HCT116 (cell line): ENCODE data around the gene PSMB4. TPM values are rescaled to one million over a fixed set of nuclear protein-coding genes. Genes with fewer than 3 reads are reported as not detected.

Experiments used
- ATAC-seq: fragments of 200-7000 bp; cut with Tn5 transposase; 2 replicates; pipeline ENCODE4 v1.9.1; 2020; ENCODE audit warnings: mild to moderate bottlenecking, moderate library complexity
- BruUV-seq: library from RNA; stranded (reverse); fragments of 400-500 nt; replicated peaks from 2 replicates; lab custom pipeline; 2021; lab: Mats Ljungman, UMichigan
- CTCF ChIA-PET: fragments of 300-600 bp; sonication (Branson Sonifier 250); formaldehyde crosslinking; loops from one replicate; lab custom pipeline; 2021; ENCODE audit warnings: antibody characterized with exemption; lab: Charles Lee
- POLR2A ChIA-PET: fragments of 300-600, 350-600 bp; sonication (Branson Sonifier 250); formaldehyde crosslinking; loops from one replicate; lab custom pipeline; 2021; ENCODE audit warnings: antibody characterized with exemption; lab: Charles Lee
- RAD21 ChIA-PET, 2 experiments: fragments of 300-600 bp; sonication (Branson Sonifier 250); formaldehyde crosslinking; loops; one replicate each; lab custom pipeline; 2023; ENCODE audit warnings: low total read pairs in 2 of 2; ENCODE audit not compliant: uncharacterized antibody in 2 of 2, unreplicated experiment in 2 of 2, low non-redundant PET in 1 of 2; lab: Charles Lee
- DNase-seq: peaks from one replicate; pipeline ENCODE4 v3.0.0-alpha.2; 2010; ENCODE audit warnings: low read depth, low spot score
- H2AFZ ChIP-seq: fragments of 200-600 bp; shearing (Covaris generic), sonication (generic); 2 replicates; pipeline ENCODE4 v1.6.1; 2017; ENCODE audit warnings: low read depth, mixed run types, mixed read lengths, antibody characterized with exemption, low read length; ENCODE audit not compliant: poor library complexity, severe bottlenecking
- H3K27ac ChIP-seq: 2 replicates; pipeline ENCODE4 v1.5.1; 2012; ENCODE audit warnings: low read depth, low read length
- H3K27me3 ChIP-seq: fragments of 200-600 bp; sonication (generic); 2 replicates; pipeline ENCODE4 v1.6.1; 2016; ENCODE audit warnings: mixed run types, low read length, mixed read lengths; ENCODE audit not compliant: insufficient read depth
- H3K36me3 ChIP-seq, 2 experiments: fragments of 200-500 bp in 1 of 2; fragments of 200-600 bp in 1 of 2; sonication (Bioruptor generic) in 1 of 2; sonication (generic) in 1 of 2; 2 replicates each; pipeline versions ENCODE4 v1.5.1 to v1.6.1; 2014 to 2016; ENCODE audit warnings: low read length in 2 of 2, inconsistent platforms in 1 of 2, mixed read lengths in 1 of 2, mixed run types in 1 of 2; ENCODE audit not compliant: insufficient read depth in 2 of 2, control insufficient read depth in 1 of 2
- H3K4me1 ChIP-seq, 2 experiments: fragments of 200-600 bp in 1 of 2; sonication (generic) in 1 of 2; 2 replicates each; pipeline versions ENCODE4 v1.5.1 to v1.6.1; 2012 to 2017; ENCODE audit warnings: low read length in 2 of 2, inconsistent platforms in 1 of 2, mild to moderate bottlenecking in 1 of 2, mixed read lengths in 1 of 2, mixed run types in 1 of 2, moderate library complexity in 1 of 2; ENCODE audit not compliant: insufficient read depth in 2 of 2, control insufficient read depth in 1 of 2
- H3K4me2 ChIP-seq: fragments of 200-600 bp; sonication (generic); 2 replicates; pipeline ENCODE4 v1.6.1; 2017; ENCODE audit warnings: mixed run types, low read length, mixed read lengths
- H3K4me3 ChIP-seq, 2 experiments: fragments of 200-600 bp in 1 of 2; sonication (generic) in 1 of 2; replicated peaks in 1 of 2; 2 replicates each; pipeline ENCODE4 v1.5.1; 2011 to 2016; ENCODE audit warnings: low read length in 2 of 2, control low read depth in 1 of 2, low read depth in 1 of 2, mild to moderate bottlenecking in 1 of 2, mixed read lengths in 1 of 2, mixed run types in 1 of 2
- H3K79me2 ChIP-seq: fragments of 200-600 bp; sonication (generic); 2 replicates; pipeline ENCODE4 v1.6.1; 2017; ENCODE audit warnings: mild to moderate bottlenecking, mixed run types, low read length, moderate library complexity, mixed read lengths; ENCODE audit not compliant: insufficient read depth
- H3K9ac ChIP-seq: fragments of 200-600 bp; sonication (generic); 2 replicates; pipeline ENCODE4 v1.6.1; 2016; ENCODE audit warnings: low read length, mixed read lengths
- H3K9me2 ChIP-seq: fragments of 200-600 bp; sonication (generic), shearing (Covaris generic); 2 replicates; pipeline ENCODE4 v1.6.1; 2017; ENCODE audit warnings: mixed run types, mild to moderate bottlenecking, moderate library complexity; ENCODE audit not compliant: insufficient read depth
- H3K9me3 ChIP-seq, 2 experiments: fragments of 200-500 bp in 1 of 2; fragments of 200-600 bp in 1 of 2; sonication (Bioruptor generic) in 1 of 2; sonication (generic) in 1 of 2; 2 replicates each; pipeline ENCODE4 v1.6.1; 2014 to 2017; ENCODE audit warnings: low read length in 2 of 2, mixed read lengths in 2 of 2, inconsistent platforms in 1 of 2, low read depth in 1 of 2, mild to moderate bottlenecking in 1 of 2, mixed run types in 1 of 2, moderate library complexity in 1 of 2; ENCODE audit not compliant: control insufficient read depth in 1 of 2, insufficient read depth in 1 of 2
- H4K20me1 ChIP-seq: fragments of 200-600 bp; sonication (generic), shearing (Covaris generic); 2 replicates; pipeline ENCODE4 v1.6.1; 2017; ENCODE audit warnings: mixed run types, mild to moderate bottlenecking, moderate library complexity; ENCODE audit not compliant: insufficient read depth
- EGR1 ChIP-seq: IDR thresholded peaks from 2 replicates; pipeline ENCODE4 v1.6.1; 2012; ENCODE audit warnings: low read depth
- ELF1 ChIP-seq: IDR thresholded peaks from 2 replicates; pipeline ENCODE4 v1.6.1; 2012; ENCODE audit warnings: low read depth, borderline replicate concordance
- EZH2 ChIP-seq: fragments of 200-600 bp; sonication (generic); IDR thresholded peaks from 2 replicates; pipeline ENCODE4 v1.6.1; 2017; ENCODE audit warnings: antibody characterized with exemption, mixed run types
- FOSL1 ChIP-seq: IDR thresholded peaks from 2 replicates; pipeline ENCODE4 v1.6.1; 2012; ENCODE audit warnings: low read depth
- JUND ChIP-seq: IDR thresholded peaks from 2 replicates; pipeline ENCODE4 v1.6.1; 2012
- POLR2A ChIP-seq: IDR thresholded peaks from 2 replicates; pipeline ENCODE4 v1.7.0; 2011; ENCODE audit warnings: borderline replicate concordance; ENCODE audit not compliant: insufficient read depth, insufficient read length; ENCODE audit errors: extremely low read depth
- POLR2AphosphoS5 ChIP-seq: IDR thresholded peaks from 2 replicates; pipeline ENCODE4 v1.6.1; 2011; ENCODE audit warnings: mild to moderate bottlenecking, low read depth, low read length, moderate library complexity
- RAD21 ChIP-seq: IDR thresholded peaks from 2 replicates; pipeline ENCODE4 v1.6.1; 2012; ENCODE audit warnings: low read depth, mild to moderate bottlenecking
- SIN3A ChIP-seq: IDR thresholded peaks from 2 replicates; pipeline ENCODE4 v1.6.1; 2012; ENCODE audit warnings: low read depth
- SP1 ChIP-seq: IDR thresholded peaks from 2 replicates; pipeline ENCODE4 v1.6.1; 2012; ENCODE audit warnings: low read depth
- SRF ChIP-seq: IDR thresholded peaks from 2 replicates; pipeline ENCODE4 v1.6.1; 2012; ENCODE audit warnings: low read depth
- TCF7L2 ChIP-seq: IDR thresholded peaks from 2 replicates; pipeline ENCODE4 v1.7.0; 2011; ENCODE audit warnings: borderline replicate concordance, inconsistent platforms; ENCODE audit not compliant: insufficient read depth, insufficient read length; ENCODE audit errors: extremely low read depth
- ZFX ChIP-seq: fragments of 450-650 bp; IDR thresholded peaks from 2 replicates; pipeline ENCODE4 v1.6.1; 2017
- ZNF274 ChIP-seq: fragments of 200-500 bp; sonication (Bioruptor generic); IDR thresholded peaks from 2 replicates; pipeline ENCODE4 v1.6.1; 2014; ENCODE audit warnings: mild to moderate bottlenecking, low read depth, low read length, inconsistent platforms
- intact Hi-C: fragments of 100-400 bp; cut with micrococcal nuclease; formaldehyde crosslinking; loops from 2 replicates; pipeline ENCODE4 v1.10.0; 2022
- total RNA-seq: library from RNA; stranded (reverse); gene quantifications from one replicate; pipeline ENCODE4 v1.2.1, GENCODE V29; 2021; ENCODE audit not compliant: unreplicated experiment
- TF ChIP-seq, protein P1 (sequence below): IDR thresholded peaks from 2 replicates; pipeline ENCODE4 v1.6.1; 2012
- TF ChIP-seq, protein P2 (sequence below): IDR thresholded peaks from 2 replicates; pipeline ENCODE4 v1.6.1; 2012; ENCODE audit warnings: low read depth

Gene PSMB4
- total RNA-seq, 1 experiment from 2014 or later: 341 TPM

DNA sequence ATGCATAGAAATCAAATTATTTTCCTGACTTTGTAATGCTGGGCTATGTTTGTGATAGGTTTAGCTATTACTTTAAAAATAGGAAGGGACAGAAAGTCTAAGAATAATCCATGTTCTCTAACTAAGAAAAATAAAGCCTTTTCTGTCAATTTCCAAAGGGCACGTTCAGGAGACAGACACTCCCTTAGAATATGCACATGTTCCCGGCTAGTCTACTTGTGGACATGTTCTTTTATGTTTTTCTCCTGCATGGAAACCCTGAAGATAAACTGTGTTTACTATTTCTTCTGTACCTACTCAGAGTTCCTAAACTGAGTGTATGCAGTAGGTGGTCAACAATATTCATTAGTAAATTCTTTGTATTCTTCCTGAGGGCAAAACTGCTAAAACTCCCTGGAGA is 12.5 kb downstream of the PSMB4 start:
- Histone ChIP-seq H4K20me1 (no peaks in the 10 kb centered on the region), H3K27ac (no peak overlapping the region), H2AFZ (no peak overlapping the region), H3K9ac (no peak overlapping the region), H3K4me2 (no peak overlapping the region), H3K36me3 (peaks cover 25 to 59% of the 10 kb centered on the region in 2 experiments), H3K9me2 (no peaks in the 10 kb centered on the region), H3K27me3 (no peaks in the 10 kb centered on the region), H3K9me3 (no peaks in the 10 kb centered on the region), H3K4me1 (no peaks in the 10 kb centered on the region), H3K4me3 (no peak overlapping the region), H3K79me2 (no peaks in the 10 kb centered on the region)
- POLR2A ChIA-PET: no interaction called here
- intact Hi-C loops: no loop called here
- RAD21 ChIA-PET: no interaction called here
- BruUV-seq: no TSS peak
- ATAC-seq: no peak
- DNase-seq: no peak
- TF ChIP-seq POLR2A: no peak
- no peak for TF ChIP-seq ELF1
- TF ChIP-seq ZFX: no peak
- TF ChIP-seq EGR1: no peak
- no peak for TF ChIP-seq RAD21
- TF ChIP-seq SIN3A: no peak
- no peak for TF ChIP-seq SP1
- TF ChIP-seq JUND: no peak
- TF ChIP-seq EZH2: no peak
- TF ChIP-seq ZNF274: no peak
- TF ChIP-seq FOSL1: no peak
- TF ChIP-seq POLR2AphosphoS5: no peak
- no peak for TF ChIP-seq SRF
- TF ChIP-seq, protein P1, sequence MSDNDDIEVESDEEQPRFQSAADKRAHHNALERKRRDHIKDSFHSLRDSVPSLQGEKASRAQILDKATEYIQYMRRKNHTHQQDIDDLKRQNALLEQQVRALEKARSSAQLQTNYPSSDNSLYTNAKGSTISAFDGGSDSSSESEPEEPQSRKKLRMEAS: no peak
- no peak for TF ChIP-seq TCF7L2
- TF ChIP-seq, protein P2, sequence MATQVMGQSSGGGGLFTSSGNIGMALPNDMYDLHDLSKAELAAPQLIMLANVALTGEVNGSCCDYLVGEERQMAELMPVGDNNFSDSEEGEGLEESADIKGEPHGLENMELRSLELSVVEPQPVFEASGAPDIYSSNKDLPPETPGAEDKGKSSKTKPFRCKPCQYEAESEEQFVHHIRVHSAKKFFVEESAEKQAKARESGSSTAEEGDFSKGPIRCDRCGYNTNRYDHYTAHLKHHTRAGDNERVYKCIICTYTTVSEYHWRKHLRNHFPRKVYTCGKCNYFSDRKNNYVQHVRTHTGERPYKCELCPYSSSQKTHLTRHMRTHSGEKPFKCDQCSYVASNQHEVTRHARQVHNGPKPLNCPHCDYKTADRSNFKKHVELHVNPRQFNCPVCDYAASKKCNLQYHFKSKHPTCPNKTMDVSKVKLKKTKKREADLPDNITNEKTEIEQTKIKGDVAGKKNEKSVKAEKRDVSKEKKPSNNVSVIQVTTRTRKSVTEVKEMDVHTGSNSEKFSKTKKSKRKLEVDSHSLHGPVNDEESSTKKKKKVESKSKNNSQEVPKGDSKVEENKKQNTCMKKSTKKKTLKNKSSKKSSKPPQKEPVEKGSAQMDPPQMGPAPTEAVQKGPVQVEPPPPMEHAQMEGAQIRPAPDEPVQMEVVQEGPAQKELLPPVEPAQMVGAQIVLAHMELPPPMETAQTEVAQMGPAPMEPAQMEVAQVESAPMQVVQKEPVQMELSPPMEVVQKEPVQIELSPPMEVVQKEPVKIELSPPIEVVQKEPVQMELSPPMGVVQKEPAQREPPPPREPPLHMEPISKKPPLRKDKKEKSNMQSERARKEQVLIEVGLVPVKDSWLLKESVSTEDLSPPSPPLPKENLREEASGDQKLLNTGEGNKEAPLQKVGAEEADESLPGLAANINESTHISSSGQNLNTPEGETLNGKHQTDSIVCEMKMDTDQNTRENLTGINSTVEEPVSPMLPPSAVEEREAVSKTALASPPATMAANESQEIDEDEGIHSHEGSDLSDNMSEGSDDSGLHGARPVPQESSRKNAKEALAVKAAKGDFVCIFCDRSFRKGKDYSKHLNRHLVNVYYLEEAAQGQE: no peak
- CTCF ChIA-PET: no interaction called here
